ENCODE data around the gene DIAPH2. TPM values are rescaled to one million over a fixed set of nuclear protein-coding genes. Genes with fewer than 3 reads are reported as not detected.

DIAPH2 gene
- total and polyA plus RNA-seq, 2 donors (not counting 1 experiment from before 2014, with no cell fraction given), result 4.2 to 32.4 TPM

GRCh38 chrX:96703379-96703778, 18.7 kb downstream of the DIAPH2 start:
- TF ChIP-seq CTCF (IDR thresholded peaks at IDR 0.05) (no peak), EZH2 (IDR thresholded peaks at IDR 0.05; ENCODE audit: borderline replicate concordance, insufficient read depth, low read depth, low read length, poor library complexity, severe bottlenecking) (no peak)
- WGBS (ENCODE audit: insufficient coverage), result no CpG with 5 or more reads among the region's 1 CpG
- H3K4me2 ChIP-seq (replicated peaks; ENCODE audit: low read depth, low read length, poor library complexity, severe bottlenecking), result no peak overlapping the region
- intact Hi-C loops (cut with micrococcal nuclease), result no loop called here
- H3K4me1 ChIP-seq (ENCODE audit: control insufficient read depth in 2 of 2, insufficient read depth in 2 of 2, low read length in 2 of 2), result peaks cover 0 to 3% of the 10 kb centered on the region in 2 donors
- Mint-ChIP-seq H3K9me3 (ENCODE audit: insufficient read depth) (no peaks in the 10 kb centered on the region), H3K27me3 (no peaks in the 10 kb centered on the region), H3K4me3 (no peak overlapping the region), H3K27ac (no peak overlapping the region), H3K4me1 (peaks cover 18% of the 10 kb centered on the region)
- H3K36me3 ChIP-seq (replicated peaks in 1 of 2; ENCODE audit: control extremely low read depth in 1 of 2, control insufficient read depth in 1 of 2, extremely low read depth in 1 of 2, insufficient read depth in 2 of 2, low read length in 1 of 2), result no peaks in the 10 kb centered on the region
- no peaks in the 10 kb centered on the region for H3K27me3 ChIP-seq (replicated peaks in 1 of 4; ENCODE audit: control extremely low read depth in 1 of 4, control insufficient read depth in 3 of 4, insufficient read depth in 4 of 4, low read length in 3 of 4)
- DNase-seq, result no peak
- POLR2A ChIA-PET, result no interaction called here
- H3K9ac ChIP-seq (ENCODE audit: low read length), result no peak overlapping the region
- no peak for ATAC-seq (ENCODE audit: low read depth)
- no peak overlapping the region for H2AFZ ChIP-seq (ENCODE audit: insufficient read depth, low read depth, low read length, poor library complexity, severe bottlenecking)
- no peak overlapping the region for H3K4me3 ChIP-seq (ENCODE audit: control extremely low read depth in 1 of 5, extremely low read depth in 1 of 5, insufficient read depth in 1 of 5, low read depth in 2 of 5, low read length in 4 of 5)
- no peaks in the 10 kb centered on the region for H3K9me3 ChIP-seq (ENCODE audit: control extremely low read depth in 1 of 3, control insufficient read depth in 2 of 3, insufficient read depth in 1 of 3, low read length in 2 of 3)
- peaks cover 4% of the 10 kb centered on the region for H3K79me2 ChIP-seq (ENCODE audit: control insufficient read depth, insufficient read depth, low read length)
- CTCF ChIA-PET, result no interaction called here
- no peak overlapping the region for H3K27ac ChIP-seq (ENCODE audit: low read length in 2 of 2)
- H4K20me1 ChIP-seq (ENCODE audit: control insufficient read depth, insufficient read depth, low read length, poor library complexity, severe bottlenecking), result no peaks in the 10 kb centered on the region

- no peaks in the 10 kb centered on the region for H4K20me1 ChIP-seq (ENCODE audit: control insufficient read depth, insufficient read depth, low read length, poor library complexity, severe bottlenecking)
- peaks cover 4% of the 10 kb centered on the region for H3K79me2 ChIP-seq (ENCODE audit: control insufficient read depth, insufficient read depth, low read length)
- POLR2A ChIA-PET, result no interaction called here
- CTCF ChIA-PET, result no interaction called here
- no peak for TF ChIP-seq EZH2 (IDR thresholded peaks at IDR 0.05; ENCODE audit: borderline replicate concordance, insufficient read depth, low read depth, low read length, poor library complexity, severe bottlenecking)
- no peak for TF ChIP-seq CTCF (IDR thresholded peaks at IDR 0.05)
- no peaks in the 10 kb centered on the region for H3K36me3 ChIP-seq (replicated peaks in 1 of 2; ENCODE audit: control extremely low read depth in 1 of 2, control insufficient read depth in 1 of 2, extremely low read depth in 1 of 2, insufficient read depth in 2 of 2, low read length in 1 of 2)
- intact Hi-C loops (cut with micrococcal nuclease), result no loop called here
- Mint-ChIP-seq H3K4me3 (no peak overlapping the region), H3K9me3 (ENCODE audit: insufficient read depth) (no peaks in the 10 kb centered on the region), H3K27ac (no peak overlapping the region), H3K27me3 (no peaks in the 10 kb centered on the region), H3K4me1 (peaks cover 22% of the 10 kb centered on the region)
- no peak overlapping the region for H3K9ac ChIP-seq (ENCODE audit: low read length)
- H3K27me3 ChIP-seq (replicated peaks in 1 of 4; ENCODE audit: control extremely low read depth in 1 of 4, control insufficient read depth in 3 of 4, insufficient read depth in 4 of 4, low read length in 3 of 4), result no peaks in the 10 kb centered on the region
- H3K27ac ChIP-seq (ENCODE audit: low read length in 2 of 2), result no peak overlapping the region
- no peak overlapping the region for H3K4me3 ChIP-seq (ENCODE audit: control extremely low read depth in 1 of 5, extremely low read depth in 1 of 5, insufficient read depth in 1 of 5, low read depth in 2 of 5, low read length in 4 of 5)
- no peak for ATAC-seq (ENCODE audit: low read depth)
- H3K9me3 ChIP-seq (ENCODE audit: control extremely low read depth in 1 of 3, control insufficient read depth in 2 of 3, insufficient read depth in 1 of 3, low read length in 2 of 3), result no peaks in the 10 kb centered on the region
- H3K4me2 ChIP-seq (replicated peaks; ENCODE audit: low read depth, low read length, poor library complexity, severe bottlenecking), result no peak overlapping the region
- no peak for DNase-seq
- WGBS (ENCODE audit: insufficient coverage), result no CpG with 5 or more reads among the region's 1 CpG
- H3K4me1 ChIP-seq (ENCODE audit: control insufficient read depth in 2 of 2, insufficient read depth in 2 of 2, low read length in 2 of 2), result peaks cover 0 to 3% of the 10 kb centered on the region in 2 donors
- no peak overlapping the region for H2AFZ ChIP-seq (ENCODE audit: insufficient read depth, low read depth, low read length, poor library complexity, severe bottlenecking)
These were observed 19.2 kb downstream of the DIAPH2 start for GRCh38 chrX:96703816-96704215.

All from B cell (primary cell).